ENCODE measurements around the gene MRTFA.

GRCh38 chr22:40588726-40589125 is 47.8 kb downstream of the MRTFA start:
- TF ChIP-seq CTCF (conservative IDR thresholded peaks at IDR 0.05 in 1 of 2, IDR thresholded peaks at IDR 0.05 in 1 of 2; ENCODE audit: extremely low read depth in 1 of 2, insufficient read depth in 1 of 2, low read depth in 1 of 2, low read length in 2 of 2), result no peak
- no peak for TF ChIP-seq EZH2 (IDR thresholded peaks at IDR 0.05; ENCODE audit: borderline replicate concordance, low read length)
